ENCODE data around the gene RERE.
"Not testable (repeated sequence)": the region's sequence is repeated elsewhere in the genome, so short reads cannot be mapped to it uniquely, and the experiment has no call there.

Gene RERE

DNA sequence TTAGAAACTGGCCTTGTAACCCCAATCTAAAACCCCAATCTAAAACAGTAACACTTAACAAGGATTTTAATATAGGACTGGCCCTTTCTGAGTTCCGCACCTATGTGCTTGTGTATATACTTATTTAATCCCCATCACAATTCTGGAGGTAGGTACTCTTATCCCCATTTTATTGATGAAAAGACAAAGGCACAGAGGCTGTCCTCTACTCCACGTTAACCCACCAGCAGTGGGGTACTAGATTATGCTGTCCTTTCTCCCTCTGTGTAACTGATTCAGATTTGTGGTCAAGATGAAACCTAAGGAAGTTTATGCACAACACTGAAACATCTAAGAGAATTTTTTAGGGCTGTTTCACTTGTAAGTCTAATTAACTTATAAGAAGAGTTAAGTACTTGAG, 175.3 kb downstream of the RERE start:
- DNase-seq (ENCODE audit: low read depth in 2 of 2): no peak

DNA sequence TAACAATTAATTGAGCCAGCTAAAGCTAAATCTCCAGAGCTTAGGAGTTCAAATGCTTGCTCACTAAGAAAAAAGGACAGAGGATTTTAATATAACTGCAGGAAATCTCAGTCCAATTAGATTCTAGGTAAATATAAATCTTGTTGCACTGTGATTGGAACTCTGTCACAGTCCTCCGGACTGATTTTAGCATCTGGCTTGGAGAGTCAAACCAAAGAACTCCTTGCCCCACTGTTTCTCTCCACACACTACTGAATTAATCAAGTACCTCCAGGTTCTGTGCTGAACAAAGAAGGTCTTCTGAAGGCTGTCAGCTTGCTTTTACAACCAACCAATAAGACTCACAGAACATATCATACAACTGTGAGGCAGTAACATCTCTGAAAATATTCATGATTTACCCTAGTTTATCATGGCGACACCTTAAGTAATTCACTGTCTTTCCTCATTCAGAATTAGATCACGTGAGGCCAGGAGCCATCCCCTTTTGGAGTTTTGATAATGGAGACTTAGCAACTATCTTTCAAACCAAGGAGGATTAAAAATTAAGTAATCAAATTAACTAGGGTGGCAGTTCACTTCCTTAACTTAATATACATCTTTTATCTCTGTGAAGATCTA, 176.0 kb downstream of the RERE start:
- no peak for DNase-seq (ENCODE audit: low read depth in 2 of 2)

DNA sequence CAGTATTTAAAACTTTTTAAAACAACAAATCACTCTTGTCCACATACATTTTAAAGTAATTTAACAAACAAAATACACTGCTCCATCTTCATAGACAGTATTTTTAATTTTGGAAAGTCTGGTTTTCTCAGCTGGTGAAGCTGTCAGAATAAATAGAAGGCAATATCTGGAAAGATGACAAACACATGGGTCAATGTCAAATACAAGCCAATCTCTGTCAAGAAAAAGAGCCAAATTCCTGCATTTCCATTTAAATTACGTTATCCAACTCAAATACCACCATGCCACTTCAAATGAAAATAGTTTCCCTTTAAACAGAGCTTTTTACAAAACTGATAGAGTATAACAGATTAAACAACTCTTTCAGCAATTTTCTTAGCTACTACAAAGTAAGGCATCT, 176.5 kb downstream of the RERE start:
- no peak for DNase-seq (ENCODE audit: low read depth in 2 of 2)

DNA sequence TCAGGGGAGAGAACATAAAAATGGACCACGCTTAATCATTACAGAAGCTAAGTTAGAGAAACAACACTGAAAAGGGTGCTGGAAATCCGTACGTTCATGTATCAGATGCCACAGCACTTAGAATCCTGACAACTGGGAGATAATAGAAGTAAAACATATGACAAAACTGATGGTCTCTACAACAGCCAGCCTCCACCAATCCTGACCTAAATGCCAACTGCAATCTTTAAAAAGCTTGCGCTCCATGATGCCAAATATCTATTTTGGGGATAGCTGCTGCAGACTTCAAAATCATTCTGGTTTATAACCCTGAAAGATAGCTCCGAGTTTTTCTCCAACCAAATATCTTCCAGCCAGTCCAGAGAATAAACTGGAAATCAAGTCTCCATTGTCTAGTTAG, 178.3 kb downstream of the RERE start:
- DNase-seq (ENCODE audit: low read depth in 2 of 2): no peak

DNA sequence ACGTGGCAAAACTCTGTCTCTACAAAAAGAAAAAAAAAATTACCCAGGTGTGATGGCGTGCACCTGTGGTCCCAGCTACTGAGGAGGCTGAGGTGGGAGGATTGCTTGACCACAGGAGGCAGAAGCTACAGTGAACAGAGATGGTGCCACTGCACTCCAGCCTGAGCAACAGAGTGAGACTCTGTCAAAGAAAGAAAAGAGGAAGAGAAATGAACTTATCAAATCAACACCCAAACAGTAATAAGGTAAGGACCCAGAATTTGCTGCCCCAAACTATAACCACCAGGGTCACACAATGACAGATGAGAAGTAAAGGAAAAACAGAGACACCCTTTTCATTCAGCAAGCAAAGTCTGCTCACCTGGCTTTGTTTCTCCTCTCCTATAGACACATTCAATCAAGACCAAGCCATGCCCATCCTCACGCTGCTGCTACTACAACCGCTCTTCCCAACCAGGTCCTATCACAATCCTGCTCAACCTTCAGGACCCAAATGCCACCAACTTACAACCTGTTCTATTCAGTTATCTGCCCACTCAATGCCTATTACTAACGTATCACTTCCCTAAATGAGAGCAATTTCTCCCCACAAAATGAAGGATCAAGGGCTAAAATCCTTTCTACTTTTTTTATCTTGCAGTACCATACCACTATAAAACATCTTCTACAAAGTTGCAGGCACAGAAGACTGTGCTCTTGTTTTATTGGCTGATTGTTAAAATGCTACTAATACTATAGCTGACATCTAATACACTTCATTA, 183.5 kb downstream of the RERE start:
- no peak for DNase-seq (ENCODE audit: low read depth in 2 of 2)

DNA sequence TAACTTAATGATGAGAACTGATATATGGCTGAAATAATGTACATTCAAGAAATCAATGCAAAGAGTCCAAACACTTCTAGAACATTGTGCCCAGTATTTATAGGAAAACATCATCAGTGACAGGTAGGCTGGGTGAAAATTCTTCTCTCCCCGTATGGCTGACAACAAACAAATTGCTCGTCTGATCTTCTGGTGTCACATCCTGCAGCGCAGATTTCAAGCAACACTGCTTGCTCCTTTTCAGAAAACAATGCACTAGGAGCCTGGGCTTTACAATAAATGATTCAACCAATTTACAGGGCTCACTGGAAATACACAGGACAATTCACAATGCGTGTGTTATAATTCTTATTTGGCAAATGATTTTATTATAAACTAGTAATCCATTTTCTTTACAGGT, 185.3 kb downstream of the RERE start:
- no peak for DNase-seq (ENCODE audit: low read depth in 2 of 2)

DNA sequence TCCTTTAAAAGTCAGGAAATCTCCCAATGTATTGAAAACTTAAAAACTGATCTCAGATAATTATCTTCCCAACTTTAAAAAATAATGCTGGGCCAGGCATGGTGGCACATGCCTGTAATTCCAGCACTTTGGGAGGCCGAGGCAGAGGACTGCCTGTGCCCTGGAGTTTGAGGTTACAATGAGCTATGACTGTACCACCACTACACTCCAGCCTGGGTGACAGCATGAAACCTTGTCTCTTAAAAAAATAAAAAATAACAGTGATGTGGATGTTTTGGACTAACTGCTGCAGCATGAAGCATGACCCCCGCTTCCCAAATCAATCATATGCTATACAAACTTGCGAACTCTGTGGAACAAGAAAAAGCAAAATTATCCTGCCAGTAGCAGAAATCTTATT, 186.3 kb downstream of the RERE start:
- DNase-seq (ENCODE audit: low read depth in 2 of 2): no peak

DNA sequence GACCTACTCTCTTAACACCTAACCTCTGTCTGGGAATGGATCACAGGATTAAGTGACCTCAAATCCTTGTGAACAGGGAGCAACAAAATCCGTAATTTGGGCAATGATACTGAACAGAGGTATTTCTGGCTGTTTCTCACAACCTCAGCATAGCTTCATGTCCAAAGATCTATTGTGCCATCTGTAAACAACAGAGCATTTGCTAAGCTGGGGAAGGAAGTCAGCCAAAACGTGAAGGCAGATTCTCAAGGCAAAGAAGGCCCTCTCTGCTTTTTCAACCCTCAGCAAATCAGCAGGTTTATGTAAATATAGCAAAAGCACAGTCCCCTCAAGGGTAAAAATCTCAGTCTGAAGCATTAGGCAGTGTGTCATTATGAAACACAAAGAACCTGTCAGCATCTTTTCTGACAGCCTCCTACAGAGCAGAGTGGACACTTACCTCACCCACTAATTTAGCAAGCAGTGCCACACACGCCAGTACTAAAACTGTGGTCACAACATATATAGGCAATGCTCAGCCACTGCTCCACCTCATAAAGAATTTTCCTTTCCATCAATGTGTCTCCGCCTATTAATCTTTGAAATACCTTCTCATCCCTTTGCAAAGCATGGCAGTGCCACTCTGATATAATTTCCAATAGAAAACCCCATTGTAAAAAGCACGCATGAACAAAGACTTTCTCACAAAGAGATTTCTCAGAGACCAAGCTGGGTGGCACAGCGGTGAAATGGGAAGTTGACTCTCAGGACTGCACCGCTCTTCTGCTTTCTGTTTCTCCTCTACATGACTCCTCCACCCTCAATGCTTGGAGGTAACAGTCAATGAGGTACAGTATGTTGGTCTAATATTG, 188.0 kb downstream of the RERE start:
- DNase-seq (ENCODE audit: low read depth in 2 of 2): no peak

DNA sequence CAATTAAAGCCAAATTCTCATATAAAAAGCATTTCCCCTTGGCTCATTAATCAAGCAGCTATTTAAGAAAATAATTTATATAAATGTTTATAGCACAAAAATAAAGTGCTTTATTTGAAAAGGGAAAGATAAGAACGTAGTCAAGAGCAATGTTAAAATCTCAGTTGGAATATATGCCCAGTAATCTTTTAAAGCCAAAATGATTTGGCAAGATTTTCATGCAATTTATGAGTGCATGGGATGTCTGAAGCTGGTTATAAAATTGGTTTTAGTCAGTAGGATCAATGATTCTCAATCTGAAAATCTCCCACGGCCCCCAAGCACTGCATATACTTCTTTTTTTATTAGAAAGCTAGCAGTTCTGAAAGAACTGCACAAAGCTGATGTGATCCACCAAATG, 188.8 kb downstream of the RERE start:
- DNase-seq (ENCODE audit: low read depth in 2 of 2): no peak

DNA sequence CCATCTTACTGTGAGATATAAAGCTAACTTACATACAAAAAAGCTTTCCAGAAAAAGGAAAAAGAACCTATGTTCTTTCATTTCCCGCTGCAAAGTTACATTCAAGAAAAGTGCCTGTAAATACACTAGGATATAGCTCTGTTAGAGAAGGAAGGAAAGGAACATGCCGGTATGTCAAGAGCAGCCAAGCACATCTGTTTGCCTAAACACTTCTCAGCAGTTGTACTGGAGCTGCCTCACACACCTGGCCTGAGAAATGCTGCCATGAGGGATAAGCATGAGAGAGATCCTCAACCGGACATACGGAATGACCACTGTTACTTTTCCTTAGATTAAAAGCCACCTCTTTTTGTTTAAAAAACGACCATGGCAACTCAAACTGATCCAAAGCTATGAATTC, 189.7 kb downstream of the RERE start:
- DNase-seq (ENCODE audit: low read depth in 2 of 2): no peak

DNA sequence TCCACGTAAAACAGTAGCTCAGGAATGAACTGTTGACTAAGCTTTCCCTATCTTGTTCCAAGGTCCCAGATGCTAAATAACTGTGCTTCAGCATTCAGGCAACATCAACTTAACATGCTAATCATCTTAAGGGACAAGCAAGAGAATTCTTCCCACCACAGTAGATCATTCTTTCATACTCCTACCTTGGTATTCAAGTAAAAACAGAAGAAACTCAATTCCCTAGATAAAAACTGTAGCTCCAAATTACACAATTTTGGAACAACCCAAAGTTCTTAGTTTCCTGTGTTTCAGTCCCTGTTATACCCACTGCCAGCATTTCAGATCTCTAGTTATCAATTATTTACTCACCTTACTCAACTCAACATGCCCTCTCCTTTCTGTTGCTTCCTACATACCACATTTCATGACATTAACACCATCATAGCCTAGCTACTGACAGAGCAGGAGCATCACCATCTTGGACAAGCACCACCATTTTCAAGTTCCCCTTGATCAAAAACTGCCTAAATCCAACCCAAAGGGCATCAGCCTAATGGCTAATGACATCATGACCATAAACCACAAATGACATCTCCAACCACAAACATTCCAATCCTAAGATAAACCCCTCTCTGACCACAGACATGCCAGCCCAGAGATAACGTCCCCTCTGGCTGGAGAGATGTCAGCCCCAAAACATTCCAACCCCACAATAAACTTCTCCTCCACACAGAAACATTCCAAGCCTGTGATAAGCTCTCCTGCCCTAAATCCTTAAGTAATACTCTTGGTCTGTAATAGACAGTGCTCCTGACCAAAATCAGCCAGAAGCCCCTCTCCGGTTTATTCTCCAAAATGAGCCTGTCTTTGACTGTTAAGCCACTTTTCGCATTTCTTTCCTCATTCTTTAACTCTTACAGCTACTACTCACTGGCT, 191.2 kb downstream of the RERE start:
- no peak for DNase-seq (ENCODE audit: low read depth in 2 of 2)

DNA sequence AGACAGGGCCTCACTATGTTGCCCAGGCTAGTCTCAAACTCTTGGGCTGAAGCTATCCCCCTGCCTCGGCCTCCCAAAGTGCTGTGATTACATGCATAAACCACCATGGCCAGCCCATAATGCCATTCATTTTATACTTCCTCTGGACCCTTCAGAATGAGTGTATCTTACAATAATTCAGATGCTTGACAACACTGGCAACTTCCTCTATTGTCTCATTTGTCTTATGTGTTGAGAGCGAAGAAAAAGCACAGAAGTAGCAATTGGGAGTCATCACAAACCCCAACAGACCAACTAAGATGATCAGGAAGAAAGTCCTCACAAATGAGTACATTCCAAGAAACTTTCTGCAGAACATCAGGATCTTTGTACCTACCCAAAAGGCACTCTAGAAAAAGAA, 191.9 kb downstream of the RERE start:
- no peak for DNase-seq (ENCODE audit: low read depth in 2 of 2)

DNA sequence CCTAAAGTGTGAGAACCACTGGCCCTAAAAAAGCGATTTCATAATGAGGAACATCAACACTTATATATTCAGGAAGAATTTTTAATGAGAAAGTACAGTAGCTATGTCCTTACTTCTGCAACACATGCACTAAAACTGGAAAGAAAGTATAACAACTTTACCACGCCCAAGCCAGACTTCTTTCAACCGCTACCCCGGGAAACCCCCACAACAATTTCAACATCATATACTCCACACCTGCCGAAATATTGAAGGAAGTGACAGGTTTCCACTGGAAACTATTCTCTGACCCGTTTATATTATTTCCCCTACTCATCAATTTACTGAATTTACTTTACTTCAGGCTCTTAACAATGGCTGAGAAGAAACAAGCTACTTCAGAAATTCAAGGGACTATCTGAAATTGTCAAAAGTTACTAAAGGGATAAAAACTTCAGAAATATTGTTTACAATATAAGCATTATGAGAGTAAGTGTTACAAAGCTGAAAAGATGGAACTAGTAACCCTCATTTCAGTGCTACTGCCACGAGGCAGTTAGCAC, 193.7 kb downstream of the RERE start:
- not testable (repeated sequence) for DNase-seq (ENCODE audit: low read depth in 2 of 2)

DNA sequence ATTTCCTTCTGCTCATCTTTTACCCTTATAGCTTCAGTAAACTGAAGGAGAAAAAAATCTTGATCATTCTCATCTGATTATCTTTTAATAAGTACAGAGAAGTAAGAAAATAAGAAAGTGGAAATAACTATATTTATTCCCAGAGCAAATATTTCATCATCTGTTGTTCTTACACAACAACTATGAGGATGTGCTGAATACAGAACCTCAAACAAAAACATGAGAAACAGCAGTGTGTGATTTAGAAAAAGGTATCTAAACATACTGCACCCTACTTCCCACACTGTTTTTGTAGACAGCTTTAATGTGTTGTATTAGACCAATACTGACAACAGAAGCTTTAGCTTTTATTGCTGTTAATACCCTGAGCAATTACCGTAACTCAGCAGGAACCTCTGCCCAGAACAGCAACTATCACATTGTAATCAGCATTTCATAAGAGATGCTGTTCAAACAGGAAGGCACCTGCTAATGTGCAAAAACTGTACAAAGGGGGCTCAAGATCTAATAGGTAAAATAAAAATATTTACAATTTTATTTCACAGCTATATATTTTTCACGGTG, 195.6 kb downstream of the RERE start:
- DNase-seq (ENCODE audit: low read depth in 2 of 2): not testable (repeated sequence)

DNA sequence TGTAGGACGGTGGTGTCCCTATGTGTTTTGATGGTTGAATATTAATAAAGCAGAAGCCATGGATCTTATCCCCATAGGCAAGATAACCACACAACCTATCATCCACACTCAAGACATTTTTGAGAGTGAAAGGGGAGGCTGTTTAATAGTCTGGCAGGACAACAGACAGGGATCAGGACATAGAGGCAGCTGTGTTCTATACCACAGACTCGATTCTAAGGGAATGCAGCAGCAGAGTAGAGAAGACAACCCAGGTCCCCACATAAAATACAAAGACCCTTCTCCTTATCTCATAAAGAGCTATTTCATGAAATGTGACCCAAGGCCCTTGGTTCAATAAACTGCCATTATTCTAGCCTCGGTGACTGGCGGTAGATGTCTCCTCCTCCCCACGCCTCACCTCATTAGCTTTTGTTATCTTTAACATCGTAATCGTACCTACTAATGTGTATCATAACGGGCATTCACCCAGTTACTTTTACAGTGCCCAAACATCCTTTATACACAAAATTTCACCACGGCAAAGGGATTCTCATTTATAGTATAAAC, 196.3 kb downstream of the RERE start:
- not testable (repeated sequence) for DNase-seq (ENCODE audit: low read depth in 2 of 2)

DNA sequence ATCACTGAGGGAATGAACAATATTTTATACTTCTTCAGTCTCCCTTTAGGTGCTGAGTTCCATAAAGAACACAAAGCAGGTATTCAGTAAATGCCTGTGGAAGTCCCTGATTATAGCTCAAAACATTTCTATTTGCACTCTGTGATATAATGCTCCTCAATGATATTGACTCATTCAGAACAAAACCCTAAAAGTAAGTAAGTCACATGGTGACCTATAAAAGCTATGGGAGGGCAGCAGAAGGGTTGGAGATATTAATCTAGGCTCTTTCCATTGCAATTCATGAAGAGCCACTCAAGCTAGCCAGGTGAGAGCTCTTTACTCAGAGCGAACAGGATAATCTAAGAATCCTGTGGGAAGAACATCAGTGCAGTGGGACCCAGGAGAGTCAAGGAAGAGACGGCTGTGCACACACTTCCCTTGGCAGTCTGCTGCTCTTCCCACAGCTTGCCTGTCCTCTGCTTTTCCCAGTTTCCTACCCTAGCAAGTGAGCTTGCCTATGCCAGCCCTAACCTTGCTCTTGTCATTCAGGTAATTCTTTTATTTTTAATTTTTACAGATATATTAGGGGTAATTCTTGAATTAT, 197.4 kb downstream of the RERE start:
- DNase-seq (ENCODE audit: low read depth in 2 of 2): not testable (repeated sequence)

DNA sequence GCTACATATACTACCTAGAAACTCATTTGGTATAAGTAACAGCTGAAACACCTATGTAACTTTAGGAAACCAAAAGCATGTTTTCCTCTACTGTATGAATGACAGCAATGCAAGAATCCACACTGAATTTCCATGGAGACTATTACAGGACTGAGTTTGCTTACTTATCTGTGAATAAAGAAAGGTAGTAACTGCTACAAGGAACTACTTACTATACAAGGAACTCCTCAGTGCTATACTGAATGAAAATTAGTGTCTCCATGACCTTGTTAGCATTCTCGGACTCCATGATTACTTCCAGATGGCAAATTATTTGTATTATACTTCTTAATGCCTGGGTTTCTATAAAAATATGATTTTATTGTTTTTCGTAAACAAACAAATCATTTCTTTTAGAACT, 198.0 kb downstream of the RERE start:
- DNase-seq (ENCODE audit: low read depth in 2 of 2): not testable (repeated sequence)

DNA sequence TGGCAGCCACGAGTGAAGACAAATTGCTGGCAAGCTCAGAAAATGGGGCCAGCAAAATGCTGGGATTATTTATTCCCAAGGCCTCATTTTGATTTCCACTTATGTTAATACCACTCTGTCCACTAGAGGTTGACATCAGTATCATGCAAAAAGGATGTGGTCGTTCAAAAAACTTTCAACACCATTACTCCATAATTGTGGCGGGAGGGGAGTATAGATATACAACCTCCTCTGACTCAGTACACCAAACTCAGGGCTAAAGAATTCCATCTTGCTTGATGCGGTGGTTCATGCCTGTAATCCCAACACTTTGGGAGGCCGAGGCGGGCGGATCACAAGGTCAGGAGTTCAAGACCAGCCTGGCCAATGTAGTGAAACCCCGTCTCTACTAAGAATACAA, 200.6 kb downstream of the RERE start:
- not testable (repeated sequence) for DNase-seq (ENCODE audit: low read depth in 2 of 2)

DNA sequence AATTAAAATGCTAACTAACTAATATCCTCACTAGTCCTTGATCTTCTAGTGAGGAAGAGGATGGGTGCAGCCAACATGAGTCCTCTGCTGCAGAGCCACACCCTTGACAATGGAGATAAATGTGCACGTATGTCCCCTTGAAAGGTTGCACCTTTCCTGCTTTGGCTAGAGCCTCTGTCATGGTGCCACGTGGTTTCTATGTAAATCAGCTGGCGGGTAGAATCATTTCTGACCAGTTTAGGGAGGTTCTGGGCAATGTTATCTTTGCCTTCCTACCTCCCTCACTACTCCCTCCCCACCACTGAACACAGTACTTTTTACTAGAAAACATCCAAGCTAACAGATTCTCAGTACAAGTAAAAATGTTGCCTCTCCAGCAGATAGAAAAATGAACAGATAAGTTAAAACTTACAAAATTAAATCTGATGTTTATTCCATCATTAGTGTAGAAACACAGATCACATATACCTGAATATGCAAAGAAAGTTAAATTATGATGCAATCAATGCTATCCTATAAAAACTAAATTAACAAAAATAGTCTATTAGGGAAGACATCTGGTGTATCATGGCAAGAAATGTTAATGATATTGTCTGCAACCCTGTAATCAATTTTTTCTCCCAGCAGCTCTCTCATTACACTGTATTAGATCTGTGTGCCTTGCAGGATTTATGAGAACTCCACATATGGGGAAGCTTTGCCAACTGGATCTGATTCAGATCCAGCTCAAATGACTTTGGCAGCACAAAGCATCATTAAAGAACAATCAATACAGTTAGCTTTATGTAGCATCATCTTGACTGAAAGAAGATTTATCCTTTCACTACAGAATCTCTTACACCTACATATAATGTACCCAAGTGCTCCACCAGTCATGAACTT, 205.6 kb downstream of the RERE start:
- DNase-seq (ENCODE audit: low read depth in 2 of 2): not testable (repeated sequence)
